Measurements from ENCODE around the gene COL4A4. TPM values are rescaled to one million over a fixed set of nuclear protein-coding genes. Genes with fewer than 3 reads are reported as not detected.

COL4A4 gene
- total and polyA plus RNA-seq, 2 of the 4 experiments (the other 2 are of a cell fraction): 0.02 TPM; not detected in 1

DNA sequence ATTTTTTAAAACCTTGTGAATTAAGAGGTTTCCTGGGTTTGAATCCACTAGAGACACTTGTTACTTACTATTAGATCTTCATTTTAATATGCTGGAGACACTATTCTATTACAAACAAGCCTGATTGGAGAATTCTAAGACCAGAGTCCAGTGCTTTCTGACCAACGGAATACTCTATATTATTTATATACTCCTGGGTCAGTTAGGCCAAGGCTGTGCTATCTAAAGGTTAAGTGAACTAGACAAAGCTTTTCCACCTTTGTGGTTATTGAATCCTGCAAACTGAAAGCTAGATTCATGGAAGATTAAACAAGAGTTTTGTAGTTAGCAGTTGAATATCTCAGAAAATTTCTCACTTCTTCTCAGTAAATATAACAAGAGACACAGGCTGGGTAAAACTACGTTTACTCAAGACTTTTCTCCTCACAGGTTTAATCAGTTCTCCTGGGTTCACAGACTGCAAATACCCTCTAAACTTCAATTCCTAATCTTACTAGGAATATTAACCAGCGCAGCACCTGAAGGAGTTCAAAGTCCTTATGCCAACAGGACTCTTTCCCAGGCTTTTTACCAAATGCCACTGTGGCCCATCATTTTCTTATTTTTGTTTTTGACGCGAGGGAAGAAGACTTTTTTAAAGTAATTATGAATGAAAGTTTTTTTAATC is 66.4 kb downstream of the COL4A4 start:
- H3K27ac ChIP-seq (ENCODE audit: insufficient read depth, low read length): no peak overlapping the region
- no peak overlapping the region for H2BK5ac ChIP-seq (ENCODE audit: low read depth, low read length, poor library complexity, severe bottlenecking)
- H3K23ac ChIP-seq (ENCODE audit: low read depth, low read length): no peak overlapping the region
- no peak overlapping the region for H2AK9ac ChIP-seq (replicated peaks; ENCODE audit: low read depth, low read length, poor library complexity)
- no TSS peak for BruUV-seq (replicated peaks)
- CTCF ChIA-PET: interaction anchor here (1.0 kb wide), 1 partner anchor 1437 kb away, joined by 3 read pairs; no protein-coding TSS in a partner anchor
- H3K56ac ChIP-seq (ENCODE audit: extremely low read depth, insufficient read depth, low read length): no peak overlapping the region
- dilution Hi-C loops (cut with HindIII; ENCODE audit: low sequenced_read_pairs, unreplicated experiment): no loop called here
- no peak overlapping the region for H3K4me3 ChIP-seq (ENCODE audit: insufficient read depth, low read depth, low read length)
- H2BK120ac ChIP-seq (ENCODE audit: low read depth, low read length): no peak overlapping the region
- H3K9ac ChIP-seq (ENCODE audit: low read depth, low read length): no peak overlapping the region
- no peak for ATAC-seq (ENCODE audit: low read depth)
- no peaks in the 10 kb centered on the region for H3K9me3 ChIP-seq (ENCODE audit: control insufficient read depth, insufficient read depth, low read length)
- no peak overlapping the region for H2BK15ac ChIP-seq (ENCODE audit: low read depth, low read length)
- H3K4me2 ChIP-seq (ENCODE audit: low read depth, low read length): no peak overlapping the region
- no peaks in the 10 kb centered on the region; the same call in 1 of the 2 replicates for H3K27me3 ChIP-seq (ENCODE audit: control insufficient read depth, insufficient read depth, low read length)
- 60% methylated on average over 1 of the region's 5 CpGs; no CpG with 5 or more reads in 1 of the 2 experiments for WGBS, 2 experiments (ENCODE audit: extremely low coverage in 2 of 2, insufficient read length in 1 of 2)
- POLR2A ChIA-PET (ENCODE audit: unreplicated experiment): no interaction called here
- intact Hi-C loops (cut with micrococcal nuclease): no loop called here
- H3K79me1 ChIP-seq (ENCODE audit: low read depth in 1 of 2, low read length in 2 of 2): no peaks in the 10 kb centered on the region
- no peak overlapping the region for H4K5ac ChIP-seq (ENCODE audit: low read depth, low read length)
- H3K14ac ChIP-seq (replicated peaks; ENCODE audit: low read depth, low read length): no peak overlapping the region
- DNase-seq: no peak
- no peak overlapping the region for H2AK5ac ChIP-seq (ENCODE audit: low read depth, low read length)
- no peak overlapping the region for H3K4ac ChIP-seq (ENCODE audit: low read depth, low read length)
- no peak overlapping the region for H2BK20ac ChIP-seq (ENCODE audit: low read depth, low read length)
- H2AFZ ChIP-seq (replicated peaks; ENCODE audit: low read length, poor library complexity): no peak overlapping the region
- in situ Hi-C loops (cut with MboI; ENCODE audit: low sequenced_read_pairs): loop anchor here (10.0 kb wide), 1 partner anchor 283 kb away; no protein-coding TSS in a partner anchor
- no peak overlapping the region for H4K8ac ChIP-seq (ENCODE audit: low read depth in 2 of 2, low read length in 2 of 2)
- H3K4me1 ChIP-seq (ENCODE audit: control insufficient read depth, insufficient read depth, low read length): no peaks in the 10 kb centered on the region
- H3K9me1 ChIP-seq (ENCODE audit: insufficient read depth, low read length): no peaks in the 10 kb centered on the region
- no peak overlapping the region for H3K18ac ChIP-seq (ENCODE audit: low read depth, low read length)
- no peak overlapping the region for H4K91ac ChIP-seq (ENCODE audit: insufficient read depth, low read depth, low read length)
- no peaks in the 10 kb centered on the region for H3K36me3 ChIP-seq (ENCODE audit: control insufficient read depth, insufficient read depth, low read length)
- TF ChIP-seq, protein P1, sequence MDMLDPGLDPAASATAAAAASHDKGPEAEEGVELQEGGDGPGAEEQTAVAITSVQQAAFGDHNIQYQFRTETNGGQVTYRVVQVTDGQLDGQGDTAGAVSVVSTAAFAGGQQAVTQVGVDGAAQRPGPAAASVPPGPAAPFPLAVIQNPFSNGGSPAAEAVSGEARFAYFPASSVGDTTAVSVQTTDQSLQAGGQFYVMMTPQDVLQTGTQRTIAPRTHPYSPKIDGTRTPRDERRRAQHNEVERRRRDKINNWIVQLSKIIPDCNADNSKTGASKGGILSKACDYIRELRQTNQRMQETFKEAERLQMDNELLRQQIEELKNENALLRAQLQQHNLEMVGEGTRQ (IDR thresholded peaks at IDR 0.05; ENCODE audit: low read depth, low read length): no peak
- no peak for TF ChIP-seq MAZ (IDR thresholded peaks at IDR 0.05; ENCODE audit: borderline replicate concordance, low read depth, low read length)
- TF ChIP-seq RCOR1 (IDR thresholded peaks at IDR 0.05; ENCODE audit: insufficient replicate concordance, low read length): no peak
- no peak for TF ChIP-seq SMC3 (IDR thresholded peaks at IDR 0.05; ENCODE audit: low read depth, low read length)
- no peak for TF ChIP-seq FOS (IDR thresholded peaks at IDR 0.05; ENCODE audit: low read depth, low read length)
- no peak for TF ChIP-seq BHLHE40 (IDR thresholded peaks at IDR 0.05; ENCODE audit: low read depth, low read length)
- TF ChIP-seq, protein P2, sequence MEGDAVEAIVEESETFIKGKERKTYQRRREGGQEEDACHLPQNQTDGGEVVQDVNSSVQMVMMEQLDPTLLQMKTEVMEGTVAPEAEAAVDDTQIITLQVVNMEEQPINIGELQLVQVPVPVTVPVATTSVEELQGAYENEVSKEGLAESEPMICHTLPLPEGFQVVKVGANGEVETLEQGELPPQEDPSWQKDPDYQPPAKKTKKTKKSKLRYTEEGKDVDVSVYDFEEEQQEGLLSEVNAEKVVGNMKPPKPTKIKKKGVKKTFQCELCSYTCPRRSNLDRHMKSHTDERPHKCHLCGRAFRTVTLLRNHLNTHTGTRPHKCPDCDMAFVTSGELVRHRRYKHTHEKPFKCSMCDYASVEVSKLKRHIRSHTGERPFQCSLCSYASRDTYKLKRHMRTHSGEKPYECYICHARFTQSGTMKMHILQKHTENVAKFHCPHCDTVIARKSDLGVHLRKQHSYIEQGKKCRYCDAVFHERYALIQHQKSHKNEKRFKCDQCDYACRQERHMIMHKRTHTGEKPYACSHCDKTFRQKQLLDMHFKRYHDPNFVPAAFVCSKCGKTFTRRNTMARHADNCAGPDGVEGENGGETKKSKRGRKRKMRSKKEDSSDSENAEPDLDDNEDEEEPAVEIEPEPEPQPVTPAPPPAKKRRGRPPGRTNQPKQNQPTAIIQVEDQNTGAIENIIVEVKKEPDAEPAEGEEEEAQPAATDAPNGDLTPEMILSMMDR (conservative IDR thresholded peaks at IDR 0.05; ENCODE audit: low read depth, low read length): no peak
- TF ChIP-seq NFE2L2 (IDR thresholded peaks at IDR 0.05; ENCODE audit: low read depth, low read length): no peak
- TF ChIP-seq MXI1 (IDR thresholded peaks at IDR 0.05; ENCODE audit: borderline replicate concordance, low read depth, low read length): no peak
- TF ChIP-seq RFX5 (IDR thresholded peaks at IDR 0.05; ENCODE audit: low read depth, low read length): no peak
- TF ChIP-seq POLR2A (IDR thresholded peaks at IDR 0.05; ENCODE audit: low read depth, low read length): no peak
- TF ChIP-seq MAFK (IDR thresholded peaks at IDR 0.05; ENCODE audit: low read depth, low read length): no peak
- no peak for TF ChIP-seq RAD21 (IDR thresholded peaks at IDR 0.05; ENCODE audit: low read length)
- TF ChIP-seq, protein P3, sequence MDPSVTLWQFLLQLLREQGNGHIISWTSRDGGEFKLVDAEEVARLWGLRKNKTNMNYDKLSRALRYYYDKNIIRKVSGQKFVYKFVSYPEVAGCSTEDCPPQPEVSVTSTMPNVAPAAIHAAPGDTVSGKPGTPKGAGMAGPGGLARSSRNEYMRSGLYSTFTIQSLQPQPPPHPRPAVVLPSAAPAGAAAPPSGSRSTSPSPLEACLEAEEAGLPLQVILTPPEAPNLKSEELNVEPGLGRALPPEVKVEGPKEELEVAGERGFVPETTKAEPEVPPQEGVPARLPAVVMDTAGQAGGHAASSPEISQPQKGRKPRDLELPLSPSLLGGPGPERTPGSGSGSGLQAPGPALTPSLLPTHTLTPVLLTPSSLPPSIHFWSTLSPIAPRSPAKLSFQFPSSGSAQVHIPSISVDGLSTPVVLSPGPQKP (IDR thresholded peaks at IDR 0.05; ENCODE audit: borderline replicate concordance, low read depth, low read length): no peak
- no peaks in the 10 kb centered on the region for H4K20me1 ChIP-seq (ENCODE audit: insufficient read depth, low read length)
